ENCODE results near the gene TTPAL.
A peak's percentile ranks its signal among the peaks of the same experiment; 100 is the strongest.

The TTPAL gene

GRCh38 chr20:44475694-44476560 lies at the start of gene TTPAL:
TSS of gene TTPAL (plus strand) at chr20:44475874. CDS start at chr20:44480000, 4,126 bp downstream.
- in situ Hi-C loops (cut with MboI; ENCODE audit: low sequenced_read_pairs) = no loop called here
- peaks cover 3% of the 10 kb centered on the region; the same call in 1 of the 2 replicates for H3K4me1 ChIP-seq
- DNase-seq (ENCODE audit: low spot score in 2 of 2) = peak; percentile 79 to 90

GRCh38 chr20:44425923-44426322 lies 49.8 kb upstream of the TTPAL start:
- peaks cover 8% of the 10 kb centered on the region for H3K27me3 ChIP-seq (ENCODE audit: low read depth)
- H3K4me1 ChIP-seq = no peaks in the 10 kb centered on the region
- no peak overlapping the region for H3K4me3 ChIP-seq
- no peaks in the 10 kb centered on the region for H3K36me3 ChIP-seq (replicated peaks)
- no peaks in the 10 kb centered on the region for H3K9me3 ChIP-seq
- in situ Hi-C loops (cut with MboI; ENCODE audit: low sequenced_read_pairs) = no loop called here
- no peak for DNase-seq (ENCODE audit: low spot score in 2 of 2)

More at GRCh38 chr20:44475694-44476560, at the start of gene TTPAL:
- Histone ChIP-seq H3K4me3 (peak within 1 kb of the TSS; percentile 80), H3K36me3 (replicated peaks) (no peaks in the 10 kb centered on the region), H3K27me3 (ENCODE audit: low read depth) (no peaks in the 10 kb centered on the region), H3K9me3 (no peaks in the 10 kb centered on the region)

DNA sequence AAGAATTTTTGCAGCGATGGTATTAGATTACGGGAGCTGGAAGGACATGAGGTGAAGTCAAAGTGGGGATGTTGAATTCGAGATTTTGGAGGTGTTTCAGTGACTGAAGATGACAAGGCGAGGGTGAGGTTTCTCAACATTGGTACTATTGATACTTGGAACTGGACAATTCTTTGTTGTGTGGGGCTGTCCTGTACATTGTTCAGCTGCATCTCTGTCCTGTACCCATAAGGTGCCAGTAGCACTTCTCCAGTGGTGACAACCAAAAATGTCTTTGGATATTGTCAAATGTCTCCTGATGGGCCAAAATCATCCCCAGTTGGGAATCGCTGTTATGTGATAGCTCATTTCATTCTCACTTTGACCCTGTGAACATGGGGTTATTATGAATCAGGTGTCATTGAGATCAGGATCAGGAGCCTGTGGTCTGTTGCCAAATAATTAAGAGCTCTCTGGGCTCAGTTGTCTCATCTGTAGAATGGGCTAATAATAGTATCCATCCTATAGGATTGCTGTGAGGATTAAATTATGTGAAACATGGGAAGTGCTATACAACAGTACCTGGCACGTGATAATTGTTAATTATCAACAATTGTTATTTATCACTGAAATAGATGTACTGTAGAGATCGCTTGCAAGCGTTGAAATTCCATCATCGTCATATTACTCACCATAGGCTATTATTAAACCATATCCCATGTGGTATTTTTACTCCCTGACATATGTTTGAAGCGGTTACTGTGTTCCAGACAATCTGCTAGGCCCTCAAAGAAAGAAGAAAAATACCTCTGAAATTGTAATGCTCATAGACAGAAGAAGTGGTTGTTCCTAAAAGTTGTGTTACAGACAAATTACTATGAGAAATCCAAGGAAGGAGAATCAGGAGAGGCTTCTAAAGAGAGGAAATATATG lies 48.5 kb upstream of the TTPAL start:
- no peaks in the 10 kb centered on the region for H3K9me3 ChIP-seq
- H3K27me3 ChIP-seq (ENCODE audit: low read depth) = peaks cover 8% of the 10 kb centered on the region
- H3K4me3 ChIP-seq = no peak overlapping the region
- DNase-seq (ENCODE audit: low spot score in 2 of 2) = no peak
- H3K36me3 ChIP-seq (replicated peaks) = no peaks in the 10 kb centered on the region
- in situ Hi-C loops (cut with MboI; ENCODE audit: low sequenced_read_pairs) = no loop called here
- no peaks in the 10 kb centered on the region for H3K4me1 ChIP-seq

- H3K9me3 ChIP-seq = no peaks in the 10 kb centered on the region
- no peaks in the 10 kb centered on the region for H3K4me1 ChIP-seq
- H3K4me3 ChIP-seq = no peak overlapping the region
- H3K36me3 ChIP-seq (replicated peaks) = no peaks in the 10 kb centered on the region
- in situ Hi-C loops (cut with MboI; ENCODE audit: low sequenced_read_pairs) = no loop called here
- H3K27me3 ChIP-seq (ENCODE audit: low read depth) = peaks cover 9% of the 10 kb centered on the region
- no peak for DNase-seq (ENCODE audit: low spot score in 2 of 2)
These were observed 47.9 kb upstream of the TTPAL start for GRCh38 chr20:44427804-44428173.

- in situ Hi-C loops (cut with MboI; ENCODE audit: low sequenced_read_pairs) = no loop called here
- no peaks in the 10 kb centered on the region for H3K36me3 ChIP-seq (replicated peaks)
- DNase-seq (ENCODE audit: low spot score in 2 of 2) = no peak
- H3K27me3 ChIP-seq (ENCODE audit: low read depth) = peaks cover 12% of the 10 kb centered on the region
- H3K4me1 ChIP-seq = no peaks in the 10 kb centered on the region
- no peak overlapping the region for H3K4me3 ChIP-seq
- H3K9me3 ChIP-seq = no peaks in the 10 kb centered on the region
These were observed 47.3 kb upstream of the TTPAL start for GRCh38 chr20:44428174-44429016.

DNA sequence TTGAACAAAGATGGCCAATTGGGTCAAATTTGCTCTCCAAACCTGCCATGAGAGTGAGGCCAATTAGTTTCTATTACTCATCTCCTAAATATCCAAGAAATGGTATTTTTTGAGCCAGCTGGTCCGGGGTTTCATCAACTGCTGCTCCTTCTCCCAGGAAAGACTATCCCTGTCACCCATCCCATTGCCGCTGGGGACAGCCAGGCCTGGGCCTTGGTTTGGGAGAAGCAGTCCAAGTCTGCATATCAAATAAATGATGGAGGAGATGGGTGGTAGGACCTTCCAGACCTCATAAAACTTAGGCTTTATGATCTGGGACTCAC lies 46.7 kb upstream of the TTPAL start:
- Histone ChIP-seq H3K36me3 (replicated peaks) (no peaks in the 10 kb centered on the region), H3K27me3 (ENCODE audit: low read depth) (peaks cover 15% of the 10 kb centered on the region), H3K9me3 (no peaks in the 10 kb centered on the region), H3K4me1 (no peaks in the 10 kb centered on the region), H3K4me3 (no peak overlapping the region)
- in situ Hi-C loops (cut with MboI; ENCODE audit: low sequenced_read_pairs) = no loop called here
- DNase-seq (ENCODE audit: low spot score in 2 of 2) = no peak

- DNase-seq (ENCODE audit: low spot score in 2 of 2) = no peak
These were observed 46.0 kb upstream of the TTPAL start for GRCh38 chr20:44429419-44430269.

DNA sequence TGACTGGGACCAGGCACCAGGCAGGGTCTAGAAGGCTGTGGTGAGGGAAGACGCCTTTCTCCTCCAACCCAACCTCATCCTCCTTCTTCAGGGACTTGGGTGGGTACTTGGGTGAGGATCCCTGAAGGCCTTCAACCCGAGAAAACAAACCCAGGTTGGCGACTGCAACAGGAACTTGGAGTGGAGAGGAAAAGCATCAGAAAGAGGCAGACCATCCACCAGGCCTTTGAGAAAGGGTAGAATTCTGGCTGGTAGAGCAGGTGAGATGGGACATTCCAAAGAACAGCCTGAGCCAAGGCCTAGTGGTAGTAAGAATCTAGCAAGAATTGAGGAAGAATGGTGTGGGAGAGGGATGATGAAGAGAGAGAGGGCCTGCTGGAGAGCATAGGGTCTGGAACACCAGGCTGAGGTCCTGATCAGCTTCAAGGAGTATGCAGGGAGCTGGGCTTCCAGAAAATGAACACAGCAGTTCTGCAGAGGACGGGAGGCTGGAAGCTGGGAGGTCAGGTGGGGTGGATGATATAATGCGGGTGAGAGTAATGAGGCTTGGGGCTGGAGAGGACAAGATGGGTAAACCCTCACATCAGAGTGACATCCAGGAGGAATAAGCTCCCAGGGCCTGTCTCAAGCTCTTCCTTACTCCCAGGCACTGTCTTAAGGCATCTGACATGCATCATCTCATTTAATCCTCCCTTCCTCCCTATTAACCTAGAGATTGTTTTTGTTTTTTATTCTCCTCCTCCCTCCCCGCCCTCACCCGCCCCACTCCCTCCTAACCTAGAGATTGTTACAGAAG lies 45.2 kb upstream of the TTPAL start:
- Histone ChIP-seq H3K36me3 (replicated peaks) (no peaks in the 10 kb centered on the region), H3K9me3 (no peaks in the 10 kb centered on the region), H3K27me3 (ENCODE audit: low read depth) (peaks cover 10% of the 10 kb centered on the region), H3K4me3 (no peak overlapping the region), H3K4me1 (no peaks in the 10 kb centered on the region)
- in situ Hi-C loops (cut with MboI; ENCODE audit: low sequenced_read_pairs) = no loop called here
- no peak for DNase-seq (ENCODE audit: low spot score in 2 of 2)

More at GRCh38 chr20:44429419-44430269, 46.0 kb upstream of the TTPAL start:
- Histone ChIP-seq H3K4me3 (no peak overlapping the region), H3K36me3 (replicated peaks) (no peaks in the 10 kb centered on the region), H3K4me1 (no peaks in the 10 kb centered on the region), H3K9me3 (no peaks in the 10 kb centered on the region), H3K27me3 (ENCODE audit: low read depth) (peaks cover 15% of the 10 kb centered on the region)
- in situ Hi-C loops (cut with MboI; ENCODE audit: low sequenced_read_pairs) = no loop called here

- DNase-seq (ENCODE audit: low spot score in 2 of 2) = no peak
- Histone ChIP-seq H3K27me3 (ENCODE audit: low read depth) (peaks cover 9% of the 10 kb centered on the region), H3K36me3 (replicated peaks) (no peaks in the 10 kb centered on the region), H3K4me3 (no peak overlapping the region), H3K4me1 (no peaks in the 10 kb centered on the region), H3K9me3 (no peaks in the 10 kb centered on the region)
- in situ Hi-C loops (cut with MboI; ENCODE audit: low sequenced_read_pairs) = no loop called here
These were observed 44.6 kb upstream of the TTPAL start for GRCh38 chr20:44431118-44431501.

DNA sequence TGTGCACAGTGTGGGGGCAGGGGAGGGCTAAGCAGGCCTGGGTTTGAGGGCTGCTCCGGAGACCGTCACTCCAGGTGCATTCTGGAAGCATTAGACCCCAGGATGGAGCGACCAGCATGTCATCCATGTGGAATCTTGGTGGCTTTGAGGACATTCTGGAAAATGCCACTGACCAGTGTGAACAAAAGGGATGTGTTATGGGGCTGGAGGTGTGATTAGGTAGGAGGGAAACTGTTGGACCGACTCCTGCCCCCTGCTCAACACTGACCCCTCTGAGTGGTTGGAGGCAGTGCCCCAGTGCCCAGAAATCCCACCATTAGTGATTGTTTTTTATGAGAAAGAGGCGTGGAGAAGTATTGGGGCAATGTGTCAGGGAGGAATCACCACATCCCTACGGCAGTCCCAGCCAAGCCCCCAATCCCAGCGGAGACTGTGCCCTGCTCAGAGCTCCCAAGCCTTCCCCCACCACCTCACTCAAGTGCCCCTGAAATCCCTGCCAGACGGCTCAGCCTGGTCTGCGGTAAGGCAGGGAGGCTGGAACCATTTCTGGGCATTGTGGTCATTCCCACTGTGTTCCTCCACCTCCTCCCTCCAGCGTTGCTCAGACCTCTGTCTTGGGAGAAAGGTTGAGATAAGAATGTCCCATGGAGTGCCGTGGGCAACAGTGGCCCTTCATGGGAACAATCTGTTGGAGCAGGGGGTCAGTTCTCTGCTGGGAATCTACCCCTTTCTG lies 44.0 kb upstream of the TTPAL start:
- H3K4me1 ChIP-seq = no peaks in the 10 kb centered on the region
- H3K4me3 ChIP-seq = no peak overlapping the region
- H3K27me3 ChIP-seq (ENCODE audit: low read depth) = peaks cover 7% of the 10 kb centered on the region
- H3K9me3 ChIP-seq = no peaks in the 10 kb centered on the region
- no peaks in the 10 kb centered on the region for H3K36me3 ChIP-seq (replicated peaks)
- no peak for DNase-seq (ENCODE audit: low spot score in 2 of 2)
- in situ Hi-C loops (cut with MboI; ENCODE audit: low sequenced_read_pairs) = no loop called here

DNA sequence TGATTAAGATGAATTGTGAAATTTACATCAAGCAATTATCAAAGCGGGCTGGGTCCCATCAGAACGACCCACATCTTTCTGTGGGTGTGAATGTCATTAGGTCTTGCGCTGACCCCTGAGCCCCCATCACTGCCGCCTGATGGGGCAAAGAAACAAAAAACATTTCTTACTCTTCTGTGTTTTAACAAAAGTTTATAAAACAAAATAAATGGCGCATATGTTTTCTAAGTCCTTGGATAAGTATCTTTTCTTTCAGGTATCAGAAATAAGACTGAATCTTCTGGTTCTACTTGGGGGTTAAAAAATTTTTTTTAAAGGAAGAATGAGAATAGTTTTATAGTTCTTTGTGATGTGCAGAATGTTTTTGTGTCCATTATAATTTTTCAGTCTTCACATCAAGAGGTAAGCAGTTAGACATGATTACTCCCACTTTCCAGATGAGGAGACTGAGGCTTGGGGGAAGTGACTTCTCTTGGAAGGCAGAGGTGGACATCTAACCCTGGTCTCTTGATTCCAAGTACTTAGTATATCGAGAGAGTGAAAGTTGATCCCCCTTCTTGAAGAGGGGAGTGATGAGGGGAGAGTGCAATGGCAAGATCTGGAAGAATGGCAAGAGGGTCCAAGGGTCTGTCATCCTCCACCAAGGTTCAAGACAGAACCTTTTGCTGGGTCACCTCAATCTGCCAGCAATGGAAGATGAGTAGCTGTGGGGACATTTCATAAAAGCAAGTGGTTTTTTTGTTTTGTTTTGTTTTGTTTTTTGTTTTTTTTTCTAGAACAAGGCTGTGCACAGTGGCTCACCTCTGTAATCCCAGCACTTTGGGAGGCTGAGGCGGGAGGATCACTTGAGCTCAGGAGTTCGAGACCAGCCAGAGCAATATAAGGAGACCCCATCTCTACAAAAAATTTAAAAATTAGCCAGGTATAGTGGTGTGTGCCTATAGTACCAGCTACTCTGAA lies 42.8 kb upstream of the TTPAL start:
- no peak overlapping the region for H3K4me3 ChIP-seq
- H3K4me1 ChIP-seq = no peaks in the 10 kb centered on the region
- H3K9me3 ChIP-seq = no peaks in the 10 kb centered on the region
- H3K36me3 ChIP-seq (replicated peaks) = no peaks in the 10 kb centered on the region
- H3K27me3 ChIP-seq (ENCODE audit: low read depth) = peaks cover 7% of the 10 kb centered on the region
- in situ Hi-C loops (cut with MboI; ENCODE audit: low sequenced_read_pairs) = no loop called here
- DNase-seq (ENCODE audit: low spot score in 2 of 2) = no peak

Data from HAP-1 (cell line).